ENCODE measurements around the gene GNLY. TPM values are rescaled to one million over a fixed set of nuclear protein-coding genes. Genes with fewer than 3 reads are reported as not detected.

GNLY gene
- total RNA-seq, 1 experiment from 2014 or later: not detected

DNA sequence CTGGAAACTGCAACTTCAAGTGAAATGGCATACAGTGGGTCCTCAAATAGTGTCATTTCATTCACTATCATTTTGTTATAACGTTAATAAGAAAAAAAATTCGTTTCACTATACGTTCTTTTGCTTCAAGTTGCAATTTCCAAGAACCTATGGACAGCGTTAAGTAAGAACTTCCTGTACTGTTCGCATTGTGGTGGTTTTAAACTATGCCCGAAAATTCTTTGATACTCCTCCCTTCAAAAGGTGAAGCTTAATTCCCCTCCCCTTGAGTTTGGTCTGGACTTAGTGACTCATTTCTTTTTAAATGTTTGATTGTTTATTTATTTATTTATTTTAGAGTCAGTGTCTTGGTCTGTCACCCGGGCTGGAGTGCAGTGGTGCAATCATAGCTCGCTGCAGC is 20.7 kb downstream of the GNLY start:
- no TSS peak for BruUV-seq (replicated peaks)
- no peak overlapping the region for H3K4me3 Mint-ChIP-seq (ENCODE audit: unreplicated experiment)
- POLR2A ChIA-PET: no interaction called here
- Histone ChIP-seq H3K4me1 (no peaks in the 10 kb centered on the region), H3K36me3 (ENCODE audit: control insufficient read depth, insufficient read depth, low read length) (no peaks in the 10 kb centered on the region), H3K9me3 (no peaks in the 10 kb centered on the region; the same call in 1 of the 2 replicates), H3K4me3 (ENCODE audit: low read depth, low read length) (no peak overlapping the region), H3K27me3 (replicated peaks; ENCODE audit: control insufficient read depth, insufficient read depth, low read length) (no peaks in the 10 kb centered on the region; the same call in 1 of the 2 replicates)
- CTCF ChIA-PET: no interaction called here
- no peaks in the 10 kb centered on the region for H3K4me1 Mint-ChIP-seq (ENCODE audit: low read depth, unreplicated experiment)
- no peak overlapping the region for H3K27ac Mint-ChIP-seq (ENCODE audit: unreplicated experiment)
- H3K9me3 Mint-ChIP-seq (ENCODE audit: unreplicated experiment): no peaks in the 10 kb centered on the region
- intact Hi-C loops (cut with micrococcal nuclease; ENCODE audit: unreplicated experiment): no loop called here
- TF ChIP-seq, protein P1, sequence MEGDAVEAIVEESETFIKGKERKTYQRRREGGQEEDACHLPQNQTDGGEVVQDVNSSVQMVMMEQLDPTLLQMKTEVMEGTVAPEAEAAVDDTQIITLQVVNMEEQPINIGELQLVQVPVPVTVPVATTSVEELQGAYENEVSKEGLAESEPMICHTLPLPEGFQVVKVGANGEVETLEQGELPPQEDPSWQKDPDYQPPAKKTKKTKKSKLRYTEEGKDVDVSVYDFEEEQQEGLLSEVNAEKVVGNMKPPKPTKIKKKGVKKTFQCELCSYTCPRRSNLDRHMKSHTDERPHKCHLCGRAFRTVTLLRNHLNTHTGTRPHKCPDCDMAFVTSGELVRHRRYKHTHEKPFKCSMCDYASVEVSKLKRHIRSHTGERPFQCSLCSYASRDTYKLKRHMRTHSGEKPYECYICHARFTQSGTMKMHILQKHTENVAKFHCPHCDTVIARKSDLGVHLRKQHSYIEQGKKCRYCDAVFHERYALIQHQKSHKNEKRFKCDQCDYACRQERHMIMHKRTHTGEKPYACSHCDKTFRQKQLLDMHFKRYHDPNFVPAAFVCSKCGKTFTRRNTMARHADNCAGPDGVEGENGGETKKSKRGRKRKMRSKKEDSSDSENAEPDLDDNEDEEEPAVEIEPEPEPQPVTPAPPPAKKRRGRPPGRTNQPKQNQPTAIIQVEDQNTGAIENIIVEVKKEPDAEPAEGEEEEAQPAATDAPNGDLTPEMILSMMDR (IDR thresholded peaks at IDR 0.05; ENCODE audit: insufficient read depth in 1 of 2, low read depth in 1 of 2, low read length in 1 of 2, severe bottlenecking in 1 of 2, unreplicated experiment in 1 of 2): no peak
- no peaks in the 10 kb centered on the region for H3K36me3 Mint-ChIP-seq (ENCODE audit: insufficient read depth, unreplicated experiment)
- DNase-seq: no peak
- H3K27me3 Mint-ChIP-seq (ENCODE audit: insufficient read depth, unreplicated experiment): no peaks in the 10 kb centered on the region

DNA sequence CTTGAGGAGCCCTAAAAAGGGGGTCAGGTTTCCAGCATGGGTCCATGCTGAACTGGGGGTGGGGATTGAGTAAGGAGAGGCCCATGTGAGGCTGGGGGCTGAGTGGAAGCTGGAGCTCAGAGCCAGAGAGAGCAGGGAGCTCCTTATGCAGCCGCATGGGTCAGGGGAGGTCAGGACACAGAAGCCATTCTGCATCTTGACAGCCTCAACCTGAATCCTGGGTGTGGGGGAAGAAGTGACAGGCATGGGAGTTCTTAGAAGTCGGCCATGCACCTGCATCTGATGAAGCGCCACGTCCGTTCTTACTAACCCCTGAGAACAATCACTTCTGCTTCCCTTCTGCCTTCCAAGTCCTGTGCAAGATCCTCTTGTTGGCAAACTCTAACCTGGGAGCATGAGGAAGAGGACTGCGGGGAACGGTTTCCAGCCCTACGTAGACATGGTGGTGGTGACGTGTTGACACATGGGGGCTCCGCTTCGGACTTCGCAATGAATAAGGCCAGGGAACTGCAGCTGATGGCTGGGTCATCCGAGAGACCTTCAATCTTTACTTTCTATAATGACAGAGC is 22.3 kb downstream of the GNLY start:
- no peaks in the 10 kb centered on the region; the same call in 1 of the 2 replicates for H3K27me3 ChIP-seq (replicated peaks; ENCODE audit: control insufficient read depth, insufficient read depth, low read length)
- Mint-ChIP-seq H3K4me1 (ENCODE audit: low read depth, unreplicated experiment) (no peaks in the 10 kb centered on the region), H3K27ac (ENCODE audit: unreplicated experiment) (no peak overlapping the region), H3K4me3 (ENCODE audit: unreplicated experiment) (no peak overlapping the region), H3K27me3 (ENCODE audit: insufficient read depth, unreplicated experiment) (no peaks in the 10 kb centered on the region), H3K36me3 (ENCODE audit: insufficient read depth, unreplicated experiment) (no peaks in the 10 kb centered on the region), H3K9me3 (ENCODE audit: unreplicated experiment) (no peaks in the 10 kb centered on the region)
- H3K36me3 ChIP-seq (ENCODE audit: control insufficient read depth, insufficient read depth, low read length): no peaks in the 10 kb centered on the region
- no peaks in the 10 kb centered on the region; the same call in 1 of the 2 replicates for H3K9me3 ChIP-seq
- no TSS peak for BruUV-seq (replicated peaks)
- intact Hi-C loops (cut with micrococcal nuclease; ENCODE audit: unreplicated experiment): no loop called here
- ChIA-PET POLR2A (no interaction called here), CTCF (no interaction called here)
- no peak for DNase-seq
- no peak overlapping the region for H3K4me3 ChIP-seq (ENCODE audit: low read depth, low read length)
- H3K4me1 ChIP-seq: no peaks in the 10 kb centered on the region
- TF ChIP-seq, protein P1 (IDR thresholded peaks at IDR 0.05; ENCODE audit: insufficient read depth in 1 of 2, low read depth in 1 of 2, low read length in 1 of 2, severe bottlenecking in 1 of 2, unreplicated experiment in 1 of 2): no peak

DNA sequence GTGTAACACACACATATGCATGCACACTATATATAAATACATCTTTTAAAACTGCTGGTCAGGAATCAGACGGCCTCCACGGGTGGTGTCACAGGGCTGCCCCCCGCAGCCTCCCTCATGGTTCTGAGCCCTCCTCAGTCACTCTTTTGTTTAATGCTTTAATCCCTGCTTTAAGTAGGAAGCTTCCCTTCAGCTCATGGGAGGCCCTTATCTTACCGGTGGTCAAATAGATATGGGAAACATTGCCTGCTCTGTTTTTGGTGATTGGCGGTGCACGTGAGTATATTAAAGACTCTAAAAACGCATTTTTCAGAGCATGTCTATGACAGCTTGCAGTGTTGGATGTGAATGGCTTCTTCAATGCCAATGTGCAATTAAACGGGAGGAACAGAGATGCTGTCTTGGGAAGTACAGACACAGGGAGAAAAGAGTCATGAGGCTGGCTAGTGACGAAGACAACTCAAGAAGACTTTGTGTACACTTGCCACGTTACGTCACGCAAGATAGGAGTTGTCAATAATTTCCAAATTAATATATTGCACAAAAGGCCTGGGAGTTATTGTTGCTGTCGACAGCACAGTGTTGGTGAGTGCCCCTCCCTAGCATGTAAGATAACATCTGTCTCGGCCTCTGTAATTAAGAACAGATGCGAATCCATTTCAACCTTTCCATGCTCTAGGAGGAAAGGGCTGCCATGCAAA is 23.3 kb downstream of the GNLY start:
- Histone ChIP-seq H3K9me3 (no peaks in the 10 kb centered on the region; the same call in 1 of the 2 replicates), H3K4me1 (no peaks in the 10 kb centered on the region), H3K27me3 (replicated peaks; ENCODE audit: control insufficient read depth, insufficient read depth, low read length) (no peaks in the 10 kb centered on the region; the same call in 1 of the 2 replicates), H3K4me3 (ENCODE audit: low read depth, low read length) (no peak overlapping the region), H3K36me3 (ENCODE audit: control insufficient read depth, insufficient read depth, low read length) (no peaks in the 10 kb centered on the region)
- intact Hi-C loops (cut with micrococcal nuclease; ENCODE audit: unreplicated experiment): no loop called here
- Mint-ChIP-seq H3K27me3 (ENCODE audit: insufficient read depth, unreplicated experiment) (no peaks in the 10 kb centered on the region), H3K4me1 (ENCODE audit: low read depth, unreplicated experiment) (no peaks in the 10 kb centered on the region), H3K36me3 (ENCODE audit: insufficient read depth, unreplicated experiment) (no peaks in the 10 kb centered on the region), H3K27ac (ENCODE audit: unreplicated experiment) (no peak overlapping the region), H3K9me3 (ENCODE audit: unreplicated experiment) (no peaks in the 10 kb centered on the region), H3K4me3 (ENCODE audit: unreplicated experiment) (no peak overlapping the region)
- no TSS peak for BruUV-seq (replicated peaks)
- CTCF ChIA-PET: interaction anchor here (0.7 kb wide), 1 partner anchor 225 kb away, joined by 4 read pairs; no protein-coding TSS in a partner anchor
- POLR2A ChIA-PET: no interaction called here
- no peak for DNase-seq
- TF ChIP-seq, protein P1 (IDR thresholded peaks at IDR 0.05; ENCODE audit: insufficient read depth in 1 of 2, low read depth in 1 of 2, low read length in 1 of 2, severe bottlenecking in 1 of 2, unreplicated experiment in 1 of 2): no peak
